Measurements from ENCODE around the gene NEO1. TPM values are rescaled to one million over a fixed set of nuclear protein-coding genes. Genes with fewer than 3 reads are reported as not detected.

NEO1 gene
- total RNA-seq, 1 donor from 2014 or later: 31.0 TPM

DNA sequence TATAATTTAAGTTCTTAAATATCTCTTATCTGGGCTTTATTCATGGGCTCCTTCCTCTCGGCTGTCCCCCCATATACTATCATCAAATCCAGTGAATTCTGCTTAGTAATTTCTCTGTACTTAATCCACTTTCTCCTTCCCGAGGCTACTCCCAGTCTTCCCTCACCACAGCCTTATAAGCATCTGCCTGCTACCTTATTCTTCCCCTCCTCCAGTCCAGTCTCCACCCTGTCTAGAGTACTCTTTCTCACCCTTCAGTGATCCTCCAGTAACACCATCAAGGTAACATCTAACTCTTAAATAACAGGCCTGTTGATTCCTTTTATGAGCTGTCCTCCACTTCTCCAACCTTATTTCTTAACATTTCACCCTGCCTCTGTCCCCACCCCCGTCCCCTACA lies 65.8 kb downstream of the NEO1 start:
- TF ChIP-seq, protein P1, sequence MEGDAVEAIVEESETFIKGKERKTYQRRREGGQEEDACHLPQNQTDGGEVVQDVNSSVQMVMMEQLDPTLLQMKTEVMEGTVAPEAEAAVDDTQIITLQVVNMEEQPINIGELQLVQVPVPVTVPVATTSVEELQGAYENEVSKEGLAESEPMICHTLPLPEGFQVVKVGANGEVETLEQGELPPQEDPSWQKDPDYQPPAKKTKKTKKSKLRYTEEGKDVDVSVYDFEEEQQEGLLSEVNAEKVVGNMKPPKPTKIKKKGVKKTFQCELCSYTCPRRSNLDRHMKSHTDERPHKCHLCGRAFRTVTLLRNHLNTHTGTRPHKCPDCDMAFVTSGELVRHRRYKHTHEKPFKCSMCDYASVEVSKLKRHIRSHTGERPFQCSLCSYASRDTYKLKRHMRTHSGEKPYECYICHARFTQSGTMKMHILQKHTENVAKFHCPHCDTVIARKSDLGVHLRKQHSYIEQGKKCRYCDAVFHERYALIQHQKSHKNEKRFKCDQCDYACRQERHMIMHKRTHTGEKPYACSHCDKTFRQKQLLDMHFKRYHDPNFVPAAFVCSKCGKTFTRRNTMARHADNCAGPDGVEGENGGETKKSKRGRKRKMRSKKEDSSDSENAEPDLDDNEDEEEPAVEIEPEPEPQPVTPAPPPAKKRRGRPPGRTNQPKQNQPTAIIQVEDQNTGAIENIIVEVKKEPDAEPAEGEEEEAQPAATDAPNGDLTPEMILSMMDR (conservative IDR thresholded peaks at IDR 0.05; ENCODE audit: low read depth, low read length): no peak
- no peak for DNase-seq (ENCODE audit: low read depth)
- H3K4me3 ChIP-seq (ENCODE audit: low read depth, low read length): no peak overlapping the region

DNA sequence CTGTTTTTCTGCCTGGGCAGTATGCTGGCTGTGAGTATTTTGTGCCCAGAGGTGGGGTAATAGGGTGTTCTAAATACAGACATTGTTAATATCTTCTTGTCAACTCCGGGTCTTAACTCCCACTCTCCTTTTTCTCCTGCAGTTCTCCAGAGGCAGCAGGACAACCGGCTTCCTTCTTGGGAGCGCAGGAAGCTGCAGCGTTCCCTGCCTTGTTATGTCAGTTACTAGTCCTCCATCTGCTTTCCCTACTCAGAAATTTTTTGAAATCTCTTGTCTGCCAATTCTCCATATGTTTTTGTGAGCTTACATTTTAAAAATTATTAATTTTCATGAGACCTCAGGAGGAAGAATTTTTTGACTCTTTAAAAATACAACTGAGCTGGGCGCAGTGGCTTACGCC lies 67.2 kb downstream of the NEO1 start:
- H3K4me3 ChIP-seq (ENCODE audit: low read depth, low read length): no peak overlapping the region
- no peak for DNase-seq (ENCODE audit: low read depth)
- TF ChIP-seq, protein P1 (conservative IDR thresholded peaks at IDR 0.05; ENCODE audit: low read depth, low read length): no peak

DNA sequence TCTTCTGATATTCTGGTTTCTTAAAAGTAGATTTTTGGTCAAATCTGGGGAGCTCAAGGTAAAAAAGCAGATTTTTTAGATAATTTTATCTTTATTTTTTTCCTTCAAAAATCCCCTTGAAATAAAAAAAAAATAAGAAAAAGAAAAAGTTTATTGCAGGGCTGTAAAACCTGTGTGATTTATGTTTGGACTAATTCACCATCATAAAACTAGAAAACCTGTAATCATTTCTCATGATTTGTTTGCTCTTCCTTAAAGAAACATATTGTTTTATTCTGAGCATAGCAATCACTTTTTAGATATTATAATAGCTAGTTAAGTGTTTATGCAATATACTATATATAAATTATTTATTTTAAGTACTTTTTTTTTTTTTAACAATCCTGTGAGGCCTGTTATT lies 68.0 kb downstream of the NEO1 start:
- TF ChIP-seq, protein P1 (conservative IDR thresholded peaks at IDR 0.05; ENCODE audit: low read depth, low read length): no peak
- DNase-seq (ENCODE audit: low read depth): no peak

DNA sequence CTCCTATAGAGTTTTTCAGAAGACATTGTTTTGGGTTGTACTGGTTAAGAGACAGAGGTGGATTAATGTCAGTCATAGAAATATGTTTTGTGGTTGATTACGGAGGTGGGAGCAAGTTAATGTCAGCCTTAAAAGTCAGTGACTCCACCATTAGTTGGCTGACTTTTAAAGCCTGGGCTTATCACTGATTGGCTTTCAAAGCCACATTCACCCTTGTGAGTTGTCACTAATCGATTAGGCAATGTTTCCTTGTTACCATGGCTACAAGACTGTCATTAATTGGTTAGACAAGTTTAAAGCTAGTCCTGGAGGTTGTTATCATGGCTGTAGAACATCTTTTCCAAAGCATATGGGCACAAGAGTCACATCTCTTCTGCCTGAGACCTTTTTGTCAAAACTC lies 73.0 kb downstream of the NEO1 start:
- TF ChIP-seq, protein P1 (conservative IDR thresholded peaks at IDR 0.05; ENCODE audit: low read depth, low read length): no peak
- DNase-seq (ENCODE audit: low read depth): no peak
- H3K4me3 ChIP-seq (ENCODE audit: low read depth, low read length): no peak overlapping the region

More for the DNA sequence above, 68.0 kb downstream of the NEO1 start:
- no peak overlapping the region for H3K4me3 ChIP-seq (ENCODE audit: low read depth, low read length)

DNA sequence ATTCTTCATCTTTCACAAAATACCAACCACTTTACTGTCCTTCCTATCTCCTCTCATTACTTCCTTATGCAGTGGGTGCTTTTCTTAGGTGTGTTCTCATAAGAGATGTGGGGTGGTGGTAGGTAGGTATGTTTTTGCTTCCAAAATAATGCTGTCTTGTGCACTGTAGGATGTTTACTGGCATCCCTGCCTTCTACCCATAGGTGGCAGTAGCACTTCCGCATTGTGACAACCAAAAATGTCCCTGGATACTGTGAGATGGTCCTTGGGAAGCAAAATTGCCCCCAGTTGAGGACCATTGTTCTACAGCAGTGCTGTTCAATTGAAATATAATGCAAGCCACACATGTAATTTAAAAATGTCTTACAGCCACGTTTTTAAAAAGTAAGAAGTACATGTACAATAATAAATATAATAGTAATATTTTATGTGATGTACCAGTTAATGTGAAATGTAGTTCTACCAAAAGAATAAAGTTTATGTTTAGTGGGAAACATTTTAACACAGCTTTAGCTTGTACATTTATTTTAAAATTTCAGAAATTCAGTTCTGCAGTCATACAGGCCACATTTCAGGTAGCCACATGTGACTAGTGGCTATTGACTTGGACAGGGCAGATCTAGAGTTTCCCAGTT lies 75.2 kb downstream of the NEO1 start:
- TF ChIP-seq, protein P1 (conservative IDR thresholded peaks at IDR 0.05; ENCODE audit: low read depth, low read length): peak; percentile 98
- no peak for DNase-seq (ENCODE audit: low read depth)
- no peak overlapping the region for H3K4me3 ChIP-seq (ENCODE audit: low read depth, low read length)

DNA sequence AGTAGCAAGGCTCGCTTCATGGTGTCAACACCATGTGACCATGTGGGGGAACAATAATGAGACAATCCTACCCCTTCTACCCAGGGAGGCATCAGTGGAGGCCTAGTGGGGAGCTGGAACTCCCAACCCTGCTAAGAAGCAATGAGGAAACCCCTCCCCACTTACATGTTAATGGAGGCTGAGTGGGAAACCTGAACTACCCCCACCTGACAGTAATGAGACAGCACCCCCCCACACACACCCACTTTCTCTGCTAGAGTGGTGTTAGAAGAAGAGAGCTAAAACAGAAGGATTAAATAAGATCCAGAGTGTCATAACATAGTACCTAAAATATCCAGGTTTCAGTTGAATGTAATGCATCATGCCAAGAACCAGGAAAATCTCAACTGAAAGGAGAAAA lies 78.6 kb downstream of the NEO1 start:
- TF ChIP-seq, protein P1 (conservative IDR thresholded peaks at IDR 0.05; ENCODE audit: low read depth, low read length): no peak
- H3K4me3 ChIP-seq (ENCODE audit: low read depth, low read length): no peak overlapping the region
- no peak for DNase-seq (ENCODE audit: low read depth)

DNA sequence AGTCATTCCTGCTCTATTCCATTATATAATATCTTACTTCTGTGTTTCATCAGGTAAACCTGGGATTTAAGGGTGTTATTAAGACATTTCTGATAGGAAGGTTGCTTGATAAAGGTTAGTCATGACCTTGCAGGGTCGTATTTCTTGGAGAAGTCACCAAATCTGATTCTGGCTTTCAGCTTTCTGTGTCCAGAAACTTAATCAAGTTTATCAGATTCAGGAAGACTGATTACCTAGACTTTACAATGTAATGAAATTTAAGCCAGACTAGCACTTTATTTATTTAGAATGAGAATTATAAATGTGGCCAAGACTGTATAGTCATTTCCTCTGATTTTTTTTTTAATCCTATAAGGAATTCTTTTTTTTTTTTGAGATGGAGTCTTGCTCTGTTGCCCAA lies 81.9 kb downstream of the NEO1 start:
- TF ChIP-seq, protein P1 (conservative IDR thresholded peaks at IDR 0.05; ENCODE audit: low read depth, low read length): no peak
- no peak for DNase-seq (ENCODE audit: low read depth)
- H3K4me3 ChIP-seq (ENCODE audit: low read depth, low read length): no peak overlapping the region

All from epithelial cell of proximal tubule (primary cell).